Measurements from ENCODE around the gene CAMKK2. TPM values are rescaled to one million over a fixed set of nuclear protein-coding genes. Genes with fewer than 3 reads are reported as not detected.
A peak's percentile ranks its signal among the peaks of the same experiment; 100 is the strongest.
"Not testable (repeated sequence)": the region's sequence is repeated elsewhere in the genome, so short reads cannot be mapped to it uniquely, and the experiment has no call there.

Gene CAMKK2
- total and polyA plus RNA-seq, 4 donors: 20.7 to 47.6 (median 31.3) TPM

DNA sequence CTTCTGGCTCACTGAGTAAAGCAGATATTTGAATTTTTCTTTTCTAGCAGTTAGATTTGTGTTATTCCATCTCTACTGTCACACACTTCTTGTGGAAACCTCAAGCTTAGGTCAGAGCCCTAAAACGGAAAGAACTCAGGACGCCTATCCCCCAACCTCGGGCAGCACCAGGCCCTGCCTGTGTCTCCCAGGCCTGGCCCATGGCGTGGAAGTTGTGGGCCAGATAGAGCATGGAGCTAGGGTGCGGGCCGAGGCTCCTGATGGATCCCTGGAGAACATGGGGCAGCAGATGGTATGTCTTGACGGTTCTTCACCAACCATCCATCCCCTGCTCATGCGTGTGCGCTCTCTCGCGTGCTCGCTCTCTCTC lies 66.0 kb downstream of the CAMKK2 start:
- Histone ChIP-seq H3K27me3 (ENCODE audit: control insufficient read depth in 1 of 2, insufficient read depth in 2 of 2, low read length in 1 of 2) (no peaks in the 10 kb centered on the region), H3K9me3 (ENCODE audit: control insufficient read depth, low read length) (no peaks in the 10 kb centered on the region), H3K27ac (ENCODE audit: low read depth in 1 of 2, low read length in 2 of 2) (no peak overlapping the region), H3K36me3 (ENCODE audit: control insufficient read depth in 1 of 2, insufficient read depth in 2 of 2, low read length in 1 of 2) (peaks cover 0 to 2% of the 10 kb centered on the region in 2 donors), H3K4me3 (ENCODE audit: low read length in 2 of 2) (no peak overlapping the region), H3K4me1 (ENCODE audit: control insufficient read depth in 1 of 2, insufficient read depth in 2 of 2, low read length in 2 of 2) (no peaks in the 10 kb centered on the region)
- DNase-seq (no peak), ATAC-seq (ENCODE audit: low FRiP score) (no peak)
- intact Hi-C loops (cut with DNase I): no loop called here
- 90 to 91% methylated on average over 12 of the region's 12 CpGs for WGBS, 2 donors

DNA sequence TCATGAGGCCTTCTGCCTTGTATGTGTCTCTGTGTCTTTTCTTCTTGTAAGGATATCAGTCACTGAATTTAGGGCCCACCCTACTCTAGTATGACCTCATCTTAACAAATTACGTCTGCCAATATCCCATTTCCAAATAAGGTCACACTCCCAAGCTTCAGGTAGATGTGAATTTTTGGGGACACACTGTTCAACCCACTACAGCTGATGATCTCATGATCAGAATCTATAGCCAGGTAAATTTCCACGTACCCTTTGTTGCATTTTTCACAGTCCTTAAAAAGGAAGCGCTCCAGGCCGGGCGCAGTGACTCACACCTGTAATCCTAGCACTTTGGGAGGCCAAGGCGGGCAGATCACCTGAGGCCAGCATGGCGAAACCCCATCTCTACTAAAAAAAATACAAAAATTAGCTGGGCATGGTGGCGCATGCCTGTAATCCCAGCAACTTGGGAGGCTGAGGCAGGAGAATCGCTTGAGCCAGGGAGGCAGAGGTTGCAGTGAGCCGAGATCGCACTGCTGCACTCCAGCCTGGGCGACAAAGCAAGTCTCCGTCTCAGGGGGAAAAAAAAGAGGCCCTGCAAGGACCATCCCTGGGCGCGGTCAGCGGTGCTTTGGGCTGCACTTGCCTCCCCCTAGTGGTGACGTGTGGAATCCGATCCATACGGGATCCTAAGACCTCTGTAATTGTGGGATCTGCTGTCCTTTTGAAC lies 66.5 kb downstream of the CAMKK2 start:
- ATAC-seq (ENCODE audit: low FRiP score): peak; percentile 83
- peak; percentile 78 to 89 for DNase-seq
- H3K4me3 ChIP-seq (ENCODE audit: low read length in 2 of 2); H3K36me3 ChIP-seq (ENCODE audit: control insufficient read depth in 1 of 2, insufficient read depth in 2 of 2, low read length in 1 of 2); H3K4me1 ChIP-seq (ENCODE audit: control insufficient read depth in 1 of 2, insufficient read depth in 2 of 2, low read length in 2 of 2); H3K27ac ChIP-seq (ENCODE audit: low read depth in 1 of 2, low read length in 2 of 2); intact Hi-C loops (cut with DNase I); H3K27me3 ChIP-seq (ENCODE audit: control insufficient read depth in 1 of 2, insufficient read depth in 2 of 2, low read length in 1 of 2); H3K9me3 ChIP-seq (ENCODE audit: control insufficient read depth, low read length): not testable (repeated sequence)
- 48 to 52% methylated on average over 19 of the region's 19 CpGs for WGBS, 2 donors

DNA sequence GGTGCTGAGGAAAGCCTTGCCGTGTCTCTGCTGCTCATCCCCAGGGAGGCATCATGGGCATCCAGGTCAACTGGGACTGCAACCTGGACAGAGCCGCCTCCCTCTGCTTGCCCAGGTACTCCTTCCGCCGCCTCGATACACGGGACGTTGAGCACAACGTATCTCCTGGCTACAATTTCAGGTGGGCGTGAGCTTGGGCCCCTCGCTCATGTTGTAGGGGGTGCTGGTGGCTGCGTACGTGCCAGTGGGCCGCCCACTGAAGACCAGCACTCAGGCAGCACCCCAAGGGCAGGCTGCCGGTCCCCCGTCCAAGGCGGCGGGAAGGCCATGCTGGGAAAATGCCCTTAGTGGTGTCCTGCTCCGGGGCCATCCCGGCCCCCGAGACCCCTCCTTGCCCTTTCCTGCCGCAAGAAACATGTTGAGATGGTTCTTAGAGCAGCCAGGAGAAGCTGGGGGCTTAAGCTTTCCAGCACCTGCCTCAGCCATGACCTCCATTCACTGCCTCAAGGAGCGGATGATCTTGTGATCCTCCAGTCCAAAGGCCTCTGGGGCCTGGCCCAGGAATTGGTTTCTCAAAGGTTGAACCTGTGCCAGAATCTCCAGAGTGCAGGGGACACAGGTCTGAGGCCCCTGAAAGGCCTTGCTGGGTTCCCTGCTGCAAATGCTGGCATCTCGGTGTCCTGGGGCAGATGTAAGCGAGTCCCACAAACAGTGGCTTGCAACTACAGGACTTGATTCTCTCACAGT lies 67.4 kb downstream of the CAMKK2 start:
- intact Hi-C loops (cut with DNase I): no loop called here
- 96 to 97% methylated on average over 24 of the region's 24 CpGs for WGBS, 2 donors
- no peak overlapping the region for H3K27ac ChIP-seq (ENCODE audit: low read depth in 1 of 2, low read length in 2 of 2)
- no peaks in the 10 kb centered on the region for H3K4me1 ChIP-seq (ENCODE audit: control insufficient read depth in 1 of 2, insufficient read depth in 2 of 2, low read length in 2 of 2)
- no peaks in the 10 kb centered on the region for H3K27me3 ChIP-seq (ENCODE audit: control insufficient read depth in 1 of 2, insufficient read depth in 2 of 2, low read length in 1 of 2)
- no peak overlapping the region for H3K4me3 ChIP-seq (ENCODE audit: low read length in 2 of 2)
- no peak for DNase-seq
- H3K9me3 ChIP-seq (ENCODE audit: control insufficient read depth, low read length): no peaks in the 10 kb centered on the region
- peaks cover 0 to 2% of the 10 kb centered on the region in 2 donors for H3K36me3 ChIP-seq (ENCODE audit: control insufficient read depth in 1 of 2, insufficient read depth in 2 of 2, low read length in 1 of 2)
- no peak for ATAC-seq (ENCODE audit: low FRiP score)

DNA sequence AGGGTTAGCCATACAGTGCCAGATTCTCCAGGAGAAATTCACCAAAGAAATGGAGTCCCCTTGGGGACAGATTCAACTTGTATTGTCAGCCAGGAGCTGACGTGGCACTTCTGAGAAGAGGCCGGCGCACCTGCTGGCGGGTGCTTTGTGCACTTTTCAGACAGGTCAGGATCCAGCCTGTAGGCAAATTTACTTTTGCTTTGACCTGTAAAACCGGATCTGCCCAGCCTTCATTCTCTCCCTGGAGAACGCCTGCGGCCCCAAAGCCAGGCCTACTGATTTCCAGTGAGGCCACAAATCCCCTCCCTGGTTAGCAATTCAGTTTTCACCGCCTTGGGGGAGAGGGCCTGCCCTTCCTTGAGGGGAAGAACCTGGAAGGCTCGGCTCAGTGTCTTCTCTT lies 69.2 kb downstream of the CAMKK2 start:
- Histone ChIP-seq H3K4me3 (ENCODE audit: low read length in 2 of 2) (no peak overlapping the region), H3K4me1 (ENCODE audit: control insufficient read depth in 1 of 2, insufficient read depth in 2 of 2, low read length in 2 of 2) (no peaks in the 10 kb centered on the region), H3K36me3 (ENCODE audit: control insufficient read depth in 1 of 2, insufficient read depth in 2 of 2, low read length in 1 of 2) (peaks cover 0 to 2% of the 10 kb centered on the region in 2 donors), H3K27me3 (ENCODE audit: control insufficient read depth in 1 of 2, insufficient read depth in 2 of 2, low read length in 1 of 2) (no peaks in the 10 kb centered on the region), H3K27ac (ENCODE audit: low read depth in 1 of 2, low read length in 2 of 2) (no peak overlapping the region), H3K9me3 (ENCODE audit: control insufficient read depth, low read length) (no peaks in the 10 kb centered on the region)
- ATAC-seq (ENCODE audit: low FRiP score) (no peak), DNase-seq (no peak)
- WGBS, 2 donors: 82 to 87% methylated on average over 9 of the region's 9 CpGs
- intact Hi-C loops (cut with DNase I): no loop called here

DNA sequence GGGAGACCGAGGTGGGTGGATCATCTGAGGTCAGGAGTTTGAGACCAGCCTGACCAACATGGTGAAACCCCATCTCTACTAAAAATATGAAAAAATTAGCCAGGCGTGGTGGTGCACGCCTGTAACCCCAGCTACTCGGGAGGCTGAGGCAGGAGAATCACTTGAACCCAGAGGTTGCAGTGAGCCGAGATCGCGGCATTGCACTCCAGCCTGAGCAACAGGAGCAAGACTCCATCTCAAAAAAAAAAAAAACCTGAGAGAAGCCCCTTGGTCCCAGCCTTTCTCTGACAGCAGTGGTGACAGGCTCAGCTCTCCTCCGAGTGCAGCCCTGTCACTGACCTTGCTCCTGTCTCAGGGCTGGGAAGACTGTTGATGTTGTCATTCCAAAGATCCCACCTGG lies 69.6 kb downstream of the CAMKK2 start:
- intact Hi-C loops (cut with DNase I); H3K27me3 ChIP-seq (ENCODE audit: control insufficient read depth in 1 of 2, insufficient read depth in 2 of 2, low read length in 1 of 2); ATAC-seq (ENCODE audit: low FRiP score); H3K4me3 ChIP-seq (ENCODE audit: low read length in 2 of 2); H3K27ac ChIP-seq (ENCODE audit: low read depth in 1 of 2, low read length in 2 of 2); DNase-seq; H3K36me3 ChIP-seq (ENCODE audit: control insufficient read depth in 1 of 2, insufficient read depth in 2 of 2, low read length in 1 of 2); H3K9me3 ChIP-seq (ENCODE audit: control insufficient read depth, low read length); H3K4me1 ChIP-seq (ENCODE audit: control insufficient read depth in 1 of 2, insufficient read depth in 2 of 2, low read length in 2 of 2): not testable (repeated sequence)
- 94 to 95% methylated on average over 8 of the region's 8 CpGs for WGBS, 2 donors

DNA sequence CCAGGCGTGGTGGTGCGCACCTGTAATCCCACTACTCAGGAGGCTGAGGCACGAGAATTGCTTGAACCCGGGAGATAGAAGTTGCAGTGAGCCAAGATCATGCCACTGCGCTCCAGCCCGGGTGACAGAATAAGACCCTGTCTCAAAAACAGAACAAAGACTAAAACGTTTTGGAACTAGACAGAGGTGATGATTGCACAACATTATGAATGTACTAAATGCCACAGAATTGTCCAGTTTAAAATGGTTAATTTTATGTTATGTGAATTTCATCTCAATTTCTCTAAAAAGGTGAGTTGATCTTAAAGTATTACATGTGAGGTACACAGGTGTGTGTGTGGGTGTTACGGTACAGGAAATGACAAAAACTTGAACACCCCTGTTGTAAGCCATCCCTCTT lies 70.1 kb downstream of the CAMKK2 start:
- H3K36me3 ChIP-seq (ENCODE audit: control insufficient read depth in 1 of 2, insufficient read depth in 2 of 2, low read length in 1 of 2): peaks cover 0 to 2% of the 10 kb centered on the region in 2 donors
- ATAC-seq (ENCODE audit: low FRiP score) (no peak), DNase-seq (no peak)
- H3K27me3 ChIP-seq (ENCODE audit: control insufficient read depth in 1 of 2, insufficient read depth in 2 of 2, low read length in 1 of 2): no peaks in the 10 kb centered on the region
- no peaks in the 10 kb centered on the region for H3K9me3 ChIP-seq (ENCODE audit: control insufficient read depth, low read length)
- WGBS, 2 donors: 87 to 90% methylated on average over 8 of the region's 8 CpGs
- H3K27ac ChIP-seq (ENCODE audit: low read depth in 1 of 2, low read length in 2 of 2): no peak overlapping the region
- H3K4me1 ChIP-seq (ENCODE audit: control insufficient read depth in 1 of 2, insufficient read depth in 2 of 2, low read length in 2 of 2): no peaks in the 10 kb centered on the region
- no peak overlapping the region for H3K4me3 ChIP-seq (ENCODE audit: low read length in 2 of 2)
- intact Hi-C loops (cut with DNase I): no loop called here

DNA sequence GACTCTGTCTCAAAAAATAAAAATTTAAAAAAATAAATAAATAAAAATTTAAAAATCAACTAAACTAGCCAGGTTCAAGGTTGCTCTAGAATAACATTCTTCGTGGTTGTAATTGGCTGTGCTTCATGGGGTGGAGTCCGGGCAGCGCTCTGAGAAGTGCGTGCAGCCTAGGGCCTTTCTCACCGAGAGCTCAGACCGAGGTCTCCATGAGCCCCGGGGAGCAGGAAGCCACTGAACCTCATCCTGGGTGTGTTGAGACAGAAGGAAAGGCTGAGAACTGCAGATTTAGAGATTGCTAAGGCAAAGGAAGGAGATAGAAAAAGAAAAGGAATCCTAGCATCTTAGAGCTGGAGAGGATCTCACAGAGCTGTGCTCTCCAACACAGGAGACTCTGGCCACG lies 71.9 kb downstream of the CAMKK2 start:
- Histone ChIP-seq H3K27ac (ENCODE audit: low read depth in 1 of 2, low read length in 2 of 2) (no peak overlapping the region), H3K36me3 (ENCODE audit: control insufficient read depth in 1 of 2, insufficient read depth in 2 of 2, low read length in 1 of 2) (peaks cover 0 to 2% of the 10 kb centered on the region in 2 donors), H3K4me3 (ENCODE audit: low read length in 2 of 2) (no peak overlapping the region), H3K4me1 (ENCODE audit: control insufficient read depth in 1 of 2, insufficient read depth in 2 of 2, low read length in 2 of 2) (no peaks in the 10 kb centered on the region), H3K9me3 (ENCODE audit: control insufficient read depth, low read length) (no peaks in the 10 kb centered on the region), H3K27me3 (ENCODE audit: control insufficient read depth in 1 of 2, insufficient read depth in 2 of 2, low read length in 1 of 2) (no peaks in the 10 kb centered on the region)
- WGBS, 2 donors: 91 to 93% methylated on average over 8 of the region's 8 CpGs
- no peak for DNase-seq
- no peak for ATAC-seq (ENCODE audit: low FRiP score)
- intact Hi-C loops (cut with DNase I): no loop called here

DNA sequence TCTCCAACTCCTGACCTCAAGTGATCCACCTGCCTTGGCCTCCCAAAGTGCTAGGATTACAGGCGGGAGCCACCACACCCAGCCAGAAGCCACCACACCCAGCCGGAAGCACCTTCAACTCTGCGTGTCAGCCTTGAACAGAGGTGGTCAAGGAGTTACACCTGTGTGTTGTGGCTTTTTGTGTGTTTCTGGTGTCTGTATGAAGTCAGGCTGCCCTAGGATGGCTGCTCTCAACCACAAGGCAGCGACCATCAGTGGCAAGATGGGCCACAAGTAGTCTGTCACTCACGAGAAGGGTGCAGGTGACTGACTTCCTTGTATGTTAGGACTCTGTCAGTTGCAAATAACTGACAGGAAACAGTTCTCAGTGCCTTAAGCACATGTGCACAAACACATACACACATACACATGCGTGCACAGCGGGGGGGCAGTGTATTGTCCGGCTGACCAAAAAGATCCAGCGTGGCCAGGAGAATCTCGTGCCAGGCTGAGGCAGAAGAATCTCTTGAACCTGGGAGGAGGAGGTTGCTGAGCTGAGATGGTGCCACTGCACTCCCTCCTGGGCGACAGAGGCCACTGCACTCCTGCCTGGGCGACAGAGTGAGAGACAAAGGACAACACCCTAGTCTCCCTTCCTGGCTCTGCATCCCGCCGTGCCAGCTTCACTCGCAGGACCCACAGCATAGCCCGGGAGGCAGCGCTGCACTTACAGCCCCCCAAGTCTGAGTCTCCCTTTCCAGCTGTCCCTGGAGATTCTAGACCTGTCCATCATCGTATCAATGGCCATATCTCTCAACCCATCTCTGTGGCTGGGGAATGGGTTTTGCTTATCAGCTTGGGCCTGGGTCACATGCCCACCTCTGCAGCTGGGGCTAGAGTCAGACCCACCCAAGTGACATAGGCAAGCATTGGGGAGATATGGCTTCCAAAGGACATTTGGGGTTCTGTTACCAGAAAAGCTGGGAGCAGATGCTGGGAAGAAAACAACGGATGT lies 72.9 kb downstream of the CAMKK2 start:
- no peak overlapping the region for H3K4me3 ChIP-seq (ENCODE audit: low read length in 2 of 2)
- intact Hi-C loops (cut with DNase I): no loop called here
- H3K9me3 ChIP-seq (ENCODE audit: control insufficient read depth, low read length): no peaks in the 10 kb centered on the region
- 88 to 91% methylated on average over 19 of the region's 19 CpGs for WGBS, 2 donors
- H3K27me3 ChIP-seq (ENCODE audit: control insufficient read depth in 1 of 2, insufficient read depth in 2 of 2, low read length in 1 of 2): no peaks in the 10 kb centered on the region
- ATAC-seq (ENCODE audit: low FRiP score): no peak
- no peak for DNase-seq
- no peak overlapping the region for H3K27ac ChIP-seq (ENCODE audit: low read depth in 1 of 2, low read length in 2 of 2)
- no peaks in the 10 kb centered on the region for H3K36me3 ChIP-seq (ENCODE audit: control insufficient read depth in 1 of 2, insufficient read depth in 2 of 2, low read length in 1 of 2)
- H3K4me1 ChIP-seq (ENCODE audit: control insufficient read depth in 1 of 2, insufficient read depth in 2 of 2, low read length in 2 of 2): no peaks in the 10 kb centered on the region
